CD14-positive monocyte (primary cell): ENCODE measurements around the gene STUB1. TPM values are rescaled to one million over a fixed set of nuclear protein-coding genes. Genes with fewer than 3 reads are reported as not detected.

Experiments
- DNase-seq, 3 donors: peaks; one replicate each; pipeline ENCODE4 v3.0.0-alpha.2; 2011 to 2022
- H2AFZ ChIP-seq: 2 replicates; pipeline ENCODE4 v1.6.0; 2012; ENCODE audit warnings: mild to moderate bottlenecking, low read depth, low read length, inconsistent platforms; ENCODE audit not compliant: insufficient read depth, poor library complexity, severe bottlenecking
- H3K27ac ChIP-seq, 2 donors: 1 replicate in 1 of 2; 2 replicates in 1 of 2; pipeline ENCODE4 v1.5.1; 2012 to 2013; ENCODE audit warnings: low read length in 2 of 2, control low read depth in 1 of 2, inconsistent platforms in 1 of 2, low read depth in 1 of 2, mild to moderate bottlenecking in 1 of 2
- H3K27me3 ChIP-seq, 2 donors: one replicate each; pipeline versions ENCODE4 v1.6.0 to v1.6.1; 2011 to 2013; ENCODE audit warnings: low read length in 2 of 2; ENCODE audit not compliant: control insufficient read depth in 2 of 2, insufficient read depth in 2 of 2
- H3K36me3 ChIP-seq, 2 donors: replicated peaks in 1 of 2; 1 replicate in 1 of 2; 2 replicates in 1 of 2; pipeline versions ENCODE4 v1.5.1 to v1.6.1; 2012 to 2013; ENCODE audit warnings: low read length in 2 of 2, control low read depth in 1 of 2, inconsistent platforms in 1 of 2, mild to moderate bottlenecking in 1 of 2; ENCODE audit not compliant: insufficient read depth in 2 of 2, control insufficient read depth in 1 of 2
- H3K4me1 ChIP-seq, 2 donors: 1 replicate in 1 of 2; 2 replicates in 1 of 2; pipeline versions ENCODE4 v1.5.1 to v1.6.1; 2012 to 2013; ENCODE audit warnings: low read length in 2 of 2, control low read depth in 1 of 2, inconsistent platforms in 1 of 2, mild to moderate bottlenecking in 1 of 2, moderate library complexity in 1 of 2; ENCODE audit not compliant: insufficient read depth in 2 of 2, control insufficient read depth in 1 of 2
- H3K4me2 ChIP-seq: replicated peaks from 2 replicates; pipeline ENCODE3; 2012; ENCODE audit warnings: low read length, moderate library complexity, mild to moderate bottlenecking; ENCODE audit not compliant: poor library complexity, severe bottlenecking; ENCODE audit errors: extremely low read depth
- H3K4me3 ChIP-seq, 3 experiments: fragments of 200-600 bp in 1 of 3; sonication (generic) in 1 of 3; replicated peaks in 1 of 3; 1 replicate in 2 of 3; 2 replicates in 1 of 3; pipeline ENCODE4 v1.5.1; 2011 to 2013; ENCODE audit warnings: low read length in 3 of 3, mild to moderate bottlenecking in 3 of 3, control low read depth in 2 of 3, low read depth in 2 of 3, inconsistent platforms in 1 of 3, moderate library complexity in 1 of 3
- H3K79me2 ChIP-seq: 2 replicates; pipeline ENCODE4 v1.6.0; 2012; ENCODE audit warnings: mild to moderate bottlenecking, control low read depth, inconsistent platforms, low read length, moderate library complexity; ENCODE audit not compliant: insufficient read depth
- H3K9ac ChIP-seq: 2 replicates; pipeline ENCODE4 v1.6.0; 2017; ENCODE audit warnings: low read length, mild to moderate bottlenecking; ENCODE audit not compliant: insufficient read depth, poor library complexity, severe bottlenecking
- H3K9me3 ChIP-seq, 2 donors: replicated peaks in 1 of 2; 1 replicate in 1 of 2; 2 replicates in 1 of 2; pipeline versions ENCODE4 v1.5.1 to v1.6.1; 2012 to 2013; ENCODE audit warnings: low read length in 2 of 2, control low read depth in 1 of 2; ENCODE audit not compliant: control insufficient read depth in 1 of 2, insufficient read depth in 1 of 2
- H4K20me1 ChIP-seq: 2 replicates; pipeline ENCODE4 v1.6.0; 2012; ENCODE audit warnings: mild to moderate bottlenecking, low read length, control low read depth, moderate library complexity; ENCODE audit not compliant: insufficient read depth
- H3K27ac Mint-ChIP-seq, 7 donors: one replicate each; pipeline ENCODE4 v1.8.0; 2020; ENCODE audit warnings: mild to moderate bottlenecking in 7 of 7, mixed read lengths in 7 of 7, moderate library complexity in 6 of 7, inconsistent platforms in 2 of 7
- H3K27me3 Mint-ChIP-seq, 3 donors: one replicate each; pipeline ENCODE4 v1.8.0; 2021 to 2022; ENCODE audit warnings: low read depth in 3 of 3, mild to moderate bottlenecking in 3 of 3, mixed read lengths in 3 of 3, moderate library complexity in 3 of 3, inconsistent platforms in 1 of 3
- H3K36me3 Mint-ChIP-seq, 2 donors: one replicate each; pipeline ENCODE4 v1.8.0; 2020; ENCODE audit warnings: mixed read lengths in 2 of 2, inconsistent platforms in 1 of 2, mild to moderate bottlenecking in 1 of 2
- H3K4me1 Mint-ChIP-seq: one replicate; pipeline ENCODE4 v1.8.0; 2020; ENCODE audit warnings: mild to moderate bottlenecking, mixed read lengths
- H3K4me3 Mint-ChIP-seq, 2 donors: one replicate each; pipeline ENCODE4 v1.8.0; 2020; ENCODE audit warnings: mild to moderate bottlenecking in 2 of 2, mixed read lengths in 2 of 2, moderate library complexity in 1 of 2
- H3K9me3 Mint-ChIP-seq, 7 donors: one replicate each; pipeline ENCODE4 v1.8.0; 2020 to 2022; ENCODE audit warnings: mixed read lengths in 7 of 7, mild to moderate bottlenecking in 6 of 7, moderate library complexity in 6 of 7, inconsistent platforms in 2 of 7
- WGBS: methylation state at CpG from one replicate; pipeline ENCODE4 v1.1.5; 2013; ENCODE audit warnings: missing lambda C conversion rate; ENCODE audit not compliant: insufficient coverage; 5-methylcytosine and 5-hydroxymethylcytosine counted together
- intact Hi-C, 2 donors: fragments of 100-400 bp; cut with micrococcal nuclease; formaldehyde crosslinking; loops; one replicate each; pipeline versions ENCODE4 v1.15.0 to v1.15.1; 2023
- polyA plus RNA-seq, 3 donors: library from polyadenylated mRNA; depleted of rRNA in 1 of 3; unstranded in 2 of 3; stranded (reverse) in 1 of 3; fragments of 300-500 nt in 2 of 3; fragments of >200 nt in 1 of 3; fragmentation: Illumina TruSeq in 2 of 3; gene quantifications; 1 replicate in 2 of 3; 2 replicates in 1 of 3; pipeline ENCODE4 v1.2.3, GENCODE V29; 2012 to 2021
- TF ChIP-seq, protein P1 (sequence below): fragments of 200-600 bp; IDR thresholded peaks from one replicate; pipeline ENCODE4 v1.8.0; 2022; ENCODE audit warnings: antibody characterized with exemption, mild to moderate bottlenecking

The STUB1 gene
- polyA plus RNA-seq, 3 donors = 83.3 to 108 (median 106) TPM

GRCh38 chr16:726438-727290 is 46.5 kb downstream of the STUB1 start, which contains the start of the genes CCDC78 and HAGHL:
CCDC78 (minus strand) TSS chr16:726443; CDS start chr16:726367, 76 bp downstream.
HAGHL (plus strand) TSS chr16:727106; CDS start chr16:727510, 404 bp downstream.
- Histone ChIP-seq H2AFZ (peak within 1 kb of the TSS; percentile 70), H3K9ac (peak within 1 kb of the TSS; percentile 53), H3K27me3 (peaks cover 3 to 35% of the 10 kb centered on the region in 2 donors), H3K9me3 (no peaks in the 10 kb centered on the region), H3K4me1 (peaks cover 21 to 33% of the 10 kb centered on the region in 2 donors), H3K36me3 (peaks cover 2 to 16% of the 10 kb centered on the region in 2 donors), H3K4me3 (peak within 1 kb of the TSS; percentile 12 to 77 (median 56)), H3K79me2 (no peaks in the 10 kb centered on the region), H3K27ac (no peak within 1 kb of the TSS), H3K4me2 (peak within 1 kb of the TSS; percentile 94), H4K20me1 (peaks cover 17% of the 10 kb centered on the region)
- Mint-ChIP-seq H3K27ac (peak within 1 kb of the TSS in 1 of 7 donors; percentile 55), H3K36me3 (peaks cover 5 to 9% of the 10 kb centered on the region in 2 donors), H3K4me1 (peaks cover 9% of the 10 kb centered on the region), H3K9me3 (no peaks in the 10 kb centered on the region), H3K27me3 (peaks cover 11 to 46% (median 20%) of the 10 kb centered on the region in 3 donors), H3K4me3 (peak within 1 kb of the TSS; percentile 79 to 82)
- 3% methylated on average over 83 of the region's 88 CpGs for WGBS
- intact Hi-C loops = no loop called here
- TF ChIP-seq, protein P1, sequence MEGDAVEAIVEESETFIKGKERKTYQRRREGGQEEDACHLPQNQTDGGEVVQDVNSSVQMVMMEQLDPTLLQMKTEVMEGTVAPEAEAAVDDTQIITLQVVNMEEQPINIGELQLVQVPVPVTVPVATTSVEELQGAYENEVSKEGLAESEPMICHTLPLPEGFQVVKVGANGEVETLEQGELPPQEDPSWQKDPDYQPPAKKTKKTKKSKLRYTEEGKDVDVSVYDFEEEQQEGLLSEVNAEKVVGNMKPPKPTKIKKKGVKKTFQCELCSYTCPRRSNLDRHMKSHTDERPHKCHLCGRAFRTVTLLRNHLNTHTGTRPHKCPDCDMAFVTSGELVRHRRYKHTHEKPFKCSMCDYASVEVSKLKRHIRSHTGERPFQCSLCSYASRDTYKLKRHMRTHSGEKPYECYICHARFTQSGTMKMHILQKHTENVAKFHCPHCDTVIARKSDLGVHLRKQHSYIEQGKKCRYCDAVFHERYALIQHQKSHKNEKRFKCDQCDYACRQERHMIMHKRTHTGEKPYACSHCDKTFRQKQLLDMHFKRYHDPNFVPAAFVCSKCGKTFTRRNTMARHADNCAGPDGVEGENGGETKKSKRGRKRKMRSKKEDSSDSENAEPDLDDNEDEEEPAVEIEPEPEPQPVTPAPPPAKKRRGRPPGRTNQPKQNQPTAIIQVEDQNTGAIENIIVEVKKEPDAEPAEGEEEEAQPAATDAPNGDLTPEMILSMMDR = no peak
- peak in 1 of 3 donors; percentile 10 for DNase-seq

- peaks cover 7 to 24% of the 10 kb centered on the region in 2 donors for H3K36me3 ChIP-seq
- intact Hi-C loops = no loop called here
- H3K9me3 ChIP-seq = no peaks in the 10 kb centered on the region
- peaks cover 16 to 27% of the 10 kb centered on the region in 2 donors for H3K4me1 ChIP-seq
- H3K27me3 Mint-ChIP-seq = peaks cover 11 to 46% (median 20%) of the 10 kb centered on the region in 3 donors
- H2AFZ ChIP-seq = peak overlapping the region; percentile 70
- no peak overlapping the region for H3K27ac ChIP-seq
- H3K9me3 Mint-ChIP-seq = no peaks in the 10 kb centered on the region
- peak overlapping the region; percentile 94 for H3K4me2 ChIP-seq
- H3K27me3 ChIP-seq = peaks cover 3 to 35% of the 10 kb centered on the region in 2 donors
- H3K9ac ChIP-seq = peak overlapping the region; percentile 53
- TF ChIP-seq, protein P1 = no peak
- under 1% methylated on average over 61 of the region's 61 CpGs for WGBS
- H3K4me3 ChIP-seq = peak overlapping the region; percentile 7 to 77 (median 56)
- peak overlapping the region; percentile 67 to 73 for H3K4me3 Mint-ChIP-seq
- peaks cover 10% of the 10 kb centered on the region for H4K20me1 ChIP-seq
- peak; percentile 18 to 33 (median 25) for DNase-seq
- H3K36me3 Mint-ChIP-seq = peaks cover 10 to 16% of the 10 kb centered on the region in 2 donors
- H3K27ac Mint-ChIP-seq = no peak overlapping the region
- H3K4me1 Mint-ChIP-seq = peaks cover 7% of the 10 kb centered on the region
- no peaks in the 10 kb centered on the region for H3K79me2 ChIP-seq
These were observed 47.2 kb downstream of the STUB1 start for GRCh38 chr16:727291-727977.
